Measurements from ENCODE around the gene THAP10.

- TF ChIP-seq CTCF (IDR thresholded peaks at IDR 0.05) (no peak), POLR2A (IDR thresholded peaks at IDR 0.05) (no peak)
Observed at GRCh38 chr15:70835841-70836240, 56.4 kb downstream of the THAP10 start.

Measured in adrenal gland (tissue), 5 donors.